Tibial nerve (tissue), 4 donors: ENCODE measurements around the gene NAT16. TPM values are rescaled to one million over a fixed set of nuclear protein-coding genes. Genes with fewer than 3 reads are reported as not detected.

Experiments
- DNase-seq, 2 donors: peaks; one replicate each; pipeline ENCODE4 v3.0.0-alpha.2; 2019; ENCODE audit warnings: low spot score in 2 of 2
- H3K27ac ChIP-seq, 4 donors: fragments of 200-600 bp; sonication (generic) in 3 of 4; one replicate each; pipeline ENCODE4 v1.5.1; 2017 to 2019; ENCODE audit warnings: mild to moderate bottlenecking in 1 of 4
- H3K27me3 ChIP-seq, 2 donors: fragments of 200-600 bp; sonication (generic) in 1 of 2; one replicate each; pipeline versions ENCODE4 v1.5.1 to v1.6.0; 2017 to 2019
- H3K36me3 ChIP-seq, 3 donors: fragments of 200-600 bp; sonication (generic); one replicate each; pipeline ENCODE4 v1.5.1; 2018 to 2019
- H3K4me1 ChIP-seq, 4 donors: fragments of 200-600 bp; sonication (generic) in 3 of 4; one replicate each; pipeline ENCODE4 v1.5.1; 2017 to 2019
- H3K4me3 ChIP-seq, 4 donors: fragments of 200-600 bp; sonication (generic) in 3 of 4; one replicate each; pipeline ENCODE4 v1.5.1; 2017 to 2019; ENCODE audit warnings: mild to moderate bottlenecking in 1 of 4, moderate library complexity in 1 of 4
- H3K9me3 ChIP-seq, 4 donors: fragments of 200-600 bp; sonication (generic) in 3 of 4; one replicate each; pipeline ENCODE4 v1.5.1; 2017 to 2019
- EP300 ChIP-seq, 2 donors: sonication (generic); formaldehyde crosslinking; IDR thresholded peaks; one replicate each; pipeline ENCODE4 v1.6.1; 2017; ENCODE audit warnings: antibody characterized with exemption in 2 of 2, mild to moderate bottlenecking in 1 of 2
- POLR2A ChIP-seq, 2 donors: fragments of 450-650 bp; IDR thresholded peaks; one replicate each; pipeline ENCODE4 v1.6.1; 2017; ENCODE audit warnings: antibody characterized with exemption in 2 of 2, mild to moderate bottlenecking in 2 of 2, moderate library complexity in 2 of 2
- WGBS, 2 donors: methylation state at CpG; one replicate each; pipeline ENCODE4 v1.1.5; 2018; 5-methylcytosine and 5-hydroxymethylcytosine counted together
- total RNA-seq, 4 donors: library from RNA; depleted of rRNA; stranded (reverse); fragments of >200 nt; gene quantifications; one replicate each; pipeline ENCODE4 v1.1.0, GENCODE V29; 2016
- TF ChIP-seq, protein P1 (sequence below), 5 experiments: fragments of 200-600 bp in 3 of 5; fragments of 450-650 bp in 2 of 5; sonication (generic) in 3 of 5; IDR thresholded peaks; one replicate each; pipeline ENCODE4 v1.5.1; 2016 to 2019; ENCODE audit warnings: antibody characterized with exemption in 5 of 5, mild to moderate bottlenecking in 3 of 5, moderate library complexity in 2 of 5

The NAT16 gene
- total RNA-seq, 4 donors from 2014 or later: not detected

DNA sequence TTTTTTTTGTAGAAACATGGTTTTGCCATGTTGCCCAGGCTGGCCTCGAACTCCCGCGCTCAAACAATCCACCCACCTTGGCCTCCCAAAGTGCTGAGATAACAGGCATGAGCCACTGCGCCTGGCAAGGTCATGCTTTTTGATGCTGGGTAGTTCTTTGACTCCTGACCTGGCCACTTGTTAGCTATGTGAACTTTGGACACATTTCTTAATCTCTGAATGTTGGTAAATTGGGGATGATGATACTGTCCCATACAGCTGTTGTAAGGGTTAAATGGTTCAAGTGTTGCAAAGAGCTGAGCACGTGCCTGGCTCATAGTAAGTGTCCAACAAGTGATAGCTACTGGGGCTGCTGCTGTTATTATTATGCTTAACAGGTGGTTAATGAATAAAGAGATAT is 40.2 kb upstream of the NAT16 start:
- H3K27ac ChIP-seq: no peak overlapping the region
- H3K36me3 ChIP-seq: peaks cover 0 to 51% (median 11%) of the 10 kb centered on the region in 3 donors
- H3K9me3 ChIP-seq: no peaks in the 10 kb centered on the region
- H3K4me3 ChIP-seq: no peak overlapping the region
- 87 to 88% methylated on average over 5 of the region's 5 CpGs for WGBS, 2 donors
- TF ChIP-seq POLR2A (IDR thresholded peaks at IDR 0.05): no peak
- no peak for TF ChIP-seq EP300 (IDR thresholded peaks at IDR 0.05)
- TF ChIP-seq, protein P1, sequence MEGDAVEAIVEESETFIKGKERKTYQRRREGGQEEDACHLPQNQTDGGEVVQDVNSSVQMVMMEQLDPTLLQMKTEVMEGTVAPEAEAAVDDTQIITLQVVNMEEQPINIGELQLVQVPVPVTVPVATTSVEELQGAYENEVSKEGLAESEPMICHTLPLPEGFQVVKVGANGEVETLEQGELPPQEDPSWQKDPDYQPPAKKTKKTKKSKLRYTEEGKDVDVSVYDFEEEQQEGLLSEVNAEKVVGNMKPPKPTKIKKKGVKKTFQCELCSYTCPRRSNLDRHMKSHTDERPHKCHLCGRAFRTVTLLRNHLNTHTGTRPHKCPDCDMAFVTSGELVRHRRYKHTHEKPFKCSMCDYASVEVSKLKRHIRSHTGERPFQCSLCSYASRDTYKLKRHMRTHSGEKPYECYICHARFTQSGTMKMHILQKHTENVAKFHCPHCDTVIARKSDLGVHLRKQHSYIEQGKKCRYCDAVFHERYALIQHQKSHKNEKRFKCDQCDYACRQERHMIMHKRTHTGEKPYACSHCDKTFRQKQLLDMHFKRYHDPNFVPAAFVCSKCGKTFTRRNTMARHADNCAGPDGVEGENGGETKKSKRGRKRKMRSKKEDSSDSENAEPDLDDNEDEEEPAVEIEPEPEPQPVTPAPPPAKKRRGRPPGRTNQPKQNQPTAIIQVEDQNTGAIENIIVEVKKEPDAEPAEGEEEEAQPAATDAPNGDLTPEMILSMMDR (IDR thresholded peaks at IDR 0.05): no peak
- no peak for DNase-seq
- H3K27me3 ChIP-seq: no peaks in the 10 kb centered on the region
- H3K4me1 ChIP-seq: peaks cover 0 to 49% (median 26%) of the 10 kb centered on the region in 4 donors

DNA sequence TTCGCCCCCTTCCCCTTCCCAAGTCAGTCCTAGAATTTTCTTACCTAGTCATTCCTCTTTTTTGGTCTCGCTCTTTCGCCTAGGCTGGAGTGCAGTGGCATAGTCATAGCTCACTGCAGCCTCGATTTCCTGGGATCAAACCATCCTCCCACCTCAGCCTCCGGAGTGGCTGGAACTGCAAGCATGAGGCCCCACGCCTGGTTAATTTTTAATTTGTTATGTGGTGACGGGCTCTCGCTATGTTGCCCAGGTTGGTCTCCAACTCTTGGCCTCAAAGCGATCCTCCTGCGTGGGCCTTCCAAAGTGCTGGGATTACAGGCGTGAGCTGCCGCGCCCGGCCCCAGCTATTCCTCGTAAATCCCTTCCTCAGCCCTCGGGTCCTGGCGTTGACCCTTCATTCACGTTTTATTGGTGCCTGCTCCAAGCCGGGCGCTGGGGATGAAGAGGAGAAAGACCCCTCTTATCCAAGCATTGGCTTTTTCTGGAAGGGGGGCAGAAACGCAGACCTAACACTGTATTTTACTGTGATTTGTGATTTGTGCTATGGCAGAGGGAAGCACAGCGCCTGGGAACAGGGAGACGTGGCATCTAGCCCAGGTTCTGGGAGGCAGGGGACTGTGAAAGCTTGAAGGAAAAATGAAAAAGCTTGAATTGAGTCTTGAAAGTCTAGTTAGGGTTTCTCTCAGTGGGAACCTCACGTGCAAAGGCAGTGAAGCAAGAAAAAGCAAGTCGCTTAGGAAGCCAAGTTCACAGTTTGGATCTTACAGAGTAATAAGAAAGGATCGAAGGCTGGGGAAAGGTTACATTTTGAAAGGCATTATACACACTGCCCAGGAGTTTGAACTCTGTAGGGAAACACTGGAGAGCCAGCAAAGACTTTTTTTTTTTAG is 38.4 kb upstream of the NAT16 start:
- Histone ChIP-seq H3K36me3 (peaks cover 0 to 51% (median 0%) of the 10 kb centered on the region in 3 donors), H3K4me1 (peaks cover 0 to 56% (median 27%) of the 10 kb centered on the region in 4 donors), H3K9me3 (no peaks in the 10 kb centered on the region), H3K27ac (peak overlapping the region; percentile 86 to 95 (median 90)), H3K27me3 (no peaks in the 10 kb centered on the region), H3K4me3 (peak overlapping the region; percentile 73 to 94 (median 78))
- no peak for DNase-seq
- TF ChIP-seq, protein P1 (IDR thresholded peaks at IDR 0.05): no peak
- no peak for TF ChIP-seq POLR2A (IDR thresholded peaks at IDR 0.05)
- WGBS, 2 donors: 7% methylated on average over 26 of the region's 26 CpGs

DNA sequence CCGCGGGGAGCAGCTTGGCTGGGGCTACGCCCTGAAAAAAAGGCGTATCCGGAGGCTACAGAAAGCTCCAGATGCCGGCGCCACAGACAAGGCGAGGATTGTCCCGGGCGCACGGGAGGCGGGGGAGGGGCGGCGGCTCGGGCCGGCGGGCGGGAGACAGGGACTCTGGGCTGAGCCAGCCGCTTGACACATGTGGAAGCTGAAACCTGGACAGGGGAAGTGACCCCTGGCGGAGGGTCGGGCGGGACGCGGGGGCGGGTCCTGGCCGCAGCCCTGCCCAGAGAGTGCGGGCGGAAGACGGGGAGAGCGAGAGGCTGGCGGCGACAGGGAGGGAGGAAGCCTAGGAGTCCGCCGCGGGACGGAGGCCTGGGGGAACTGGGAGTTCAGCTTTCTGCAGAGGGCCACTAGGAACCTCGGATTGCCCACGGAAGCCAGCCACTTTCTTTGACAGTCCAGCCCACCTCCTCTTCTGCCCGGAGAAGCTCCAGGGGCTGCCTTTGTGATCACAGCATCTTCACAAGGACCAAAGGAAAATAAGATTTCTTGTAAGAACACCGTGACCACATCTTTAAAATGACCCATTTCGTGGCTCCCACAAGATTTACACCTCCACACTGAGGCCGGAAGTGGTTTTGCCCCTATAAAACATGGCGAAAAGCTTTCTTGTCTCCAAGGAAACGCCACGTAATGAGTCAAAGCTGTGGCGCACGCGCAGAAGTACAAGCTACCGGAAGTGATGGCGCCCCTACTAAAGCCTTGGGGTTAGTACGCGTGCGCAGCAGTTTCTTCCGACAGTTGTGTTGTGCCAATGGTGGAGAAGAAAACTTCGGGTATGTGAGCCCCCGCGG is 37.5 kb upstream of the NAT16 start, which contains the start of the genes PLOD3 and ZNHIT1:
PLOD3 (minus strand) TSS at position 194 of the 848 bp plus-strand sequence. CDS start 307 bp downstream, outside the sequence.
ZNHIT1 (plus strand) TSS at position 778 of the 848 bp plus-strand sequence; CDS start at position 809, 31 bp downstream.
- Histone ChIP-seq H3K4me1 (peaks cover 0 to 56% (median 27%) of the 10 kb centered on the region in 4 donors), H3K9me3 (no peaks in the 10 kb centered on the region), H3K36me3 (peaks cover 0 to 51% (median 0%) of the 10 kb centered on the region in 3 donors), H3K4me3 (peak within 1 kb of the TSS; percentile 73 to 94 (median 78)), H3K27me3 (no peaks in the 10 kb centered on the region), H3K27ac (peak within 1 kb of the TSS; percentile 86 to 95 (median 90))
- DNase-seq: peak; percentile 93 to 97
- 1% methylated on average over 29 to 32 of the region's 57 CpGs for WGBS, 2 donors
- TF ChIP-seq EP300 (IDR thresholded peaks at IDR 0.05): peak; percentile 61 to 79
- peak in 1 of 2 donors; percentile 26 for TF ChIP-seq POLR2A (IDR thresholded peaks at IDR 0.05)
- TF ChIP-seq, protein P1 (IDR thresholded peaks at IDR 0.05): peak in 1 of 5 experiments; percentile 27

GRCh38 chr7:101216860-101217387 is 36.8 kb upstream of the NAT16 start:
- Histone ChIP-seq H3K4me1 (peaks cover 0 to 56% (median 27%) of the 10 kb centered on the region in 4 donors), H3K9me3 (no peaks in the 10 kb centered on the region), H3K27ac (peak overlapping the region; percentile 86 to 95 (median 90)), H3K4me3 (peak overlapping the region; percentile 73 to 94 (median 78)), H3K27me3 (no peaks in the 10 kb centered on the region), H3K36me3 (peaks cover 0 to 51% (median 5%) of the 10 kb centered on the region in 3 donors)
- no peak for TF ChIP-seq POLR2A (IDR thresholded peaks at IDR 0.05)
- TF ChIP-seq, protein P1 (IDR thresholded peaks at IDR 0.05): no peak
- TF ChIP-seq EP300 (IDR thresholded peaks at IDR 0.05): no peak
- 0 to 2% methylated on average over 5 to 14 of the region's 34 CpGs for WGBS, 2 donors
- no peak for DNase-seq
